HepG2 (cell line): Measurements from ENCODE around the gene ZNF213. TPM values are rescaled to one million over a fixed set of nuclear protein-coding genes. Genes with fewer than 3 reads are reported as not detected.
A peak's percentile ranks its signal among the peaks of the same experiment; 100 is the strongest.

Source experiments
- BRD4 ChIP-seq: sonication (generic); formaldehyde crosslinking; IDR thresholded peaks from 2 replicates; pipeline ENCODE4 v1.4.0; 2020; ENCODE audit warnings: missing genetic modification reagents
- DPF2 ChIP-seq: sonication (generic); formaldehyde crosslinking; IDR thresholded peaks from 2 replicates; pipeline ENCODE4 v1.4.0; 2020; ENCODE audit warnings: mild to moderate bottlenecking, low read depth, missing genetic modification reagents, borderline replicate concordance
- GABPA ChIP-seq, 2 experiments: IDR thresholded peaks; 2 replicates each; pipeline ENCODE4 v1.6.1; 2011 to 2016; ENCODE audit warnings: low read depth in 2 of 2, low read length in 1 of 2, missing biosample characterization in 1 of 2, missing genetic modification characterization in 1 of 2
- IRF2 ChIP-seq: IDR thresholded peaks from 2 replicates; pipeline ENCODE4 v1.6.1; 2018; ENCODE audit warnings: missing genetic modification reagents, missing compliant biosample characterization
- MEIS2 ChIP-seq: sonication (generic); formaldehyde crosslinking; IDR thresholded peaks from 2 replicates; pipeline ENCODE4 v1.9.0; 2021; ENCODE audit warnings: mild to moderate bottlenecking, missing genetic modification reagents
- NCOR1 ChIP-seq: fragments of 200-600 bp; sonication (generic); IDR thresholded peaks from 2 replicates; pipeline ENCODE4 v1.7.0; 2017; ENCODE audit warnings: antibody characterized with exemption, low read length, borderline replicate concordance
- POLR2A ChIP-seq, 2 experiments: IDR thresholded peaks; 2 replicates each; pipeline ENCODE4 v1.6.1; 2011; ENCODE audit warnings: low read depth in 2 of 2, low read length in 2 of 2, mild to moderate bottlenecking in 1 of 2, moderate library complexity in 1 of 2; ENCODE audit not compliant: insufficient read depth in 1 of 2
- RBFOX2 ChIP-seq: fragments of 200-400 bp; formaldehyde crosslinking; IDR thresholded peaks from 2 replicates; pipeline ENCODE4 v1.6.1; 2017; ENCODE audit warnings: low read depth, mild to moderate bottlenecking, low read length
- SMARCE1 ChIP-seq: fragments of 450-650 bp; IDR thresholded peaks from 2 replicates; pipeline ENCODE4 v1.6.1; 2017; ENCODE audit warnings: borderline replicate concordance
- YEATS2 ChIP-seq: sonication (generic); formaldehyde crosslinking; IDR thresholded peaks from 2 replicates; pipeline ENCODE4 v1.4.0; 2020; ENCODE audit warnings: missing genetic modification reagents, borderline replicate concordance
- ZBTB2 ChIP-seq: sonication (generic); formaldehyde crosslinking; IDR thresholded peaks from 2 replicates; pipeline ENCODE4 v1.8.0; 2022; ENCODE audit warnings: low read depth, missing genetic modification reagents
- ZC3H13 ChIP-seq: sonication (generic); formaldehyde crosslinking; IDR thresholded peaks from 2 replicates; pipeline ENCODE4 v1.8.1; 2023; ENCODE audit warnings: mild to moderate bottlenecking, missing genetic modification reagents, moderate library complexity
- ZNF33A ChIP-seq: sonication (generic); formaldehyde crosslinking; IDR thresholded peaks from 2 replicates; pipeline ENCODE4 v1.5.1; 2020; ENCODE audit warnings: missing genetic modification reagents, mild to moderate bottlenecking, moderate library complexity, borderline replicate concordance
- polyA plus RNA-seq, 8 experiments: library from polyadenylated mRNA; depleted of rRNA in 3 of 8; stranded (reverse) in 7 of 8; unstranded in 1 of 8; fragments of >200 nt; fragmentation: Illumina TruSeq in 4 of 8; extraction: Trizol in 4 of 8; gene quantifications; 2 replicates each; pipeline versions ENCODE4 v1.2.1 to v1.2.3, GENCODE V29; 2011 to 2016; ENCODE audit warnings: low read depth in 4 of 8, missing spikeins in 1 of 8, mixed read lengths in 1 of 8; ENCODE audit not compliant: insufficient read depth in 1 of 8
- total RNA-seq, 5 experiments: library from RNA; depleted of rRNA; stranded (reverse); fragments of >200 nt; fragmentation: Illumina TruSeq; extraction: Trizol; gene quantifications; 2 replicates each; pipeline ENCODE4 v1.2.3, GENCODE V29; 2016; ENCODE audit warnings: low read depth in 1 of 5
- TF ChIP-seq, protein P1 (sequence below): sonication (generic); formaldehyde crosslinking; IDR thresholded peaks from 2 replicates; pipeline ENCODE4 v1.4.0; 2020; ENCODE audit warnings: missing genetic modification reagents, mild to moderate bottlenecking, borderline replicate concordance
- TF ChIP-seq, protein P2 (sequence below): sonication (generic); formaldehyde crosslinking; IDR thresholded peaks from 2 replicates; pipeline ENCODE4 v1.5.0; 2020; ENCODE audit warnings: mild to moderate bottlenecking, missing genetic modification reagents, borderline replicate concordance

Gene ZNF213
- total and polyA plus RNA-seq, 2 of the 13 experiments (the other 11 are each of a cell fraction or from before 2014, with no cell fraction given): 0.59 to 0.97 TPM

GRCh38 chr16:3112058-3112880 is 22.6 kb upstream of the ZNF213 start, which contains the start of gene ZNF205 (continued):
- TF ChIP-seq, protein P1, sequence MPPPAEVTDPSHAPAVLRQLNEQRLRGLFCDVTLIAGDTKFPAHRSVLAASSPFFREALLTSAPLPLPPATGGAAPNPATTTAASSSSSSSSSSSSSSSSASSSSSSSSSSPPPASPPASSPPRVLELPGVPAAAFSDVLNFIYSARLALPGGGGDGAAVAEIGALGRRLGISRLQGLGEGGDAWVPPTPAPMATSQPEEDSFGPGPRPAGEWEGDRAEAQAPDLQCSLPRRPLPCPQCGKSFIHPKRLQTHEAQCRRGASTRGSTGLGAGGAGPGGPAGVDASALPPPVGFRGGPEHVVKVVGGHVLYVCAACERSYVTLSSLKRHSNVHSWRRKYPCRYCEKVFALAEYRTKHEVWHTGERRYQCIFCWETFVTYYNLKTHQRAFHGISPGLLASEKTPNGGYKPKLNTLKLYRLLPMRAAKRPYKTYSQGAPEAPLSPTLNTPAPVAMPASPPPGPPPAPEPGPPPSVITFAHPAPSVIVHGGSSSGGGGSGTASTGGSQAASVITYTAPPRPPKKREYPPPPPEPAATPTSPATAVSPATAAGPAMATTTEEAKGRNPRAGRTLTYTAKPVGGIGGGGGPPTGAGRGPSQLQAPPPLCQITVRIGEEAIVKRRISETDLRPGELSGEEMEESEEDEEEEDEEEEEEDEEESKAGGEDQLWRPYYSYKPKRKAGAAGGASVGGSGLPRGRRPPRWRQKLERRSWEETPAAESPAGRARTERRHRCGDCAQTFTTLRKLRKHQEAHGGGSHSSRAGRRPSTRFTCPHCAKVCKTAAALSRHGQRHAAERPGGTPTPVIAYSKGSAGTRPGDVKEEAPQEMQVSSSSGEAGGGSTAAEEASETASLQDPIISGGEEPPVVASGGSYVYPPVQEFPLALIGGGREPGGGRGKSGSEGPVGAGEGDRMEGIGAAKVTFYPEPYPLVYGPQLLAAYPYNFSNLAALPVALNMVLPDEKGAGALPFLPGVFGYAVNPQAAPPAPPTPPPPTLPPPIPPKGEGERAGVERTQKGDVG (CRISPR knock-in tag): no peak
- TF ChIP-seq GABPA (IDR thresholded peaks at IDR 0.05; ENCODE audit: low read depth, low read length) (peak; percentile 98), GABPA (CRISPR knock-in tag; IDR thresholded peaks at IDR 0.05; ENCODE audit: low read depth) (peak; percentile 100), NCOR1 (no peak; the same call in 1 of the 2 replicates), DPF2 (CRISPR knock-in tag) (no peak), RBFOX2 (peak; percentile 55), IRF2 (peak; percentile 94), MEIS2 (CRISPR knock-in tag) (0 out of 2 replicates have a peak, but pooled peaks have one; percentile 32), ZBTB2 (no peak; the same call in 1 of the 2 replicates), SMARCE1 (no peak), ZC3H13 (peak; percentile 83; the same call in 1 of the 2 replicates), ZNF33A (CRISPR knock-in tag) (no peak), BRD4 (CRISPR knock-in tag) (peak; percentile 69; the same call in 1 of the 2 replicates), POLR2A (IDR thresholded peaks at IDR 0.05; ENCODE audit: insufficient read depth in 1 of 2, low read depth in 2 of 2, low read length in 2 of 2) (peak; percentile 46 to 58; a peak in 3 of 4 replicates), YEATS2 (CRISPR knock-in tag) (peak; percentile 95)
- TF ChIP-seq, protein P2, sequence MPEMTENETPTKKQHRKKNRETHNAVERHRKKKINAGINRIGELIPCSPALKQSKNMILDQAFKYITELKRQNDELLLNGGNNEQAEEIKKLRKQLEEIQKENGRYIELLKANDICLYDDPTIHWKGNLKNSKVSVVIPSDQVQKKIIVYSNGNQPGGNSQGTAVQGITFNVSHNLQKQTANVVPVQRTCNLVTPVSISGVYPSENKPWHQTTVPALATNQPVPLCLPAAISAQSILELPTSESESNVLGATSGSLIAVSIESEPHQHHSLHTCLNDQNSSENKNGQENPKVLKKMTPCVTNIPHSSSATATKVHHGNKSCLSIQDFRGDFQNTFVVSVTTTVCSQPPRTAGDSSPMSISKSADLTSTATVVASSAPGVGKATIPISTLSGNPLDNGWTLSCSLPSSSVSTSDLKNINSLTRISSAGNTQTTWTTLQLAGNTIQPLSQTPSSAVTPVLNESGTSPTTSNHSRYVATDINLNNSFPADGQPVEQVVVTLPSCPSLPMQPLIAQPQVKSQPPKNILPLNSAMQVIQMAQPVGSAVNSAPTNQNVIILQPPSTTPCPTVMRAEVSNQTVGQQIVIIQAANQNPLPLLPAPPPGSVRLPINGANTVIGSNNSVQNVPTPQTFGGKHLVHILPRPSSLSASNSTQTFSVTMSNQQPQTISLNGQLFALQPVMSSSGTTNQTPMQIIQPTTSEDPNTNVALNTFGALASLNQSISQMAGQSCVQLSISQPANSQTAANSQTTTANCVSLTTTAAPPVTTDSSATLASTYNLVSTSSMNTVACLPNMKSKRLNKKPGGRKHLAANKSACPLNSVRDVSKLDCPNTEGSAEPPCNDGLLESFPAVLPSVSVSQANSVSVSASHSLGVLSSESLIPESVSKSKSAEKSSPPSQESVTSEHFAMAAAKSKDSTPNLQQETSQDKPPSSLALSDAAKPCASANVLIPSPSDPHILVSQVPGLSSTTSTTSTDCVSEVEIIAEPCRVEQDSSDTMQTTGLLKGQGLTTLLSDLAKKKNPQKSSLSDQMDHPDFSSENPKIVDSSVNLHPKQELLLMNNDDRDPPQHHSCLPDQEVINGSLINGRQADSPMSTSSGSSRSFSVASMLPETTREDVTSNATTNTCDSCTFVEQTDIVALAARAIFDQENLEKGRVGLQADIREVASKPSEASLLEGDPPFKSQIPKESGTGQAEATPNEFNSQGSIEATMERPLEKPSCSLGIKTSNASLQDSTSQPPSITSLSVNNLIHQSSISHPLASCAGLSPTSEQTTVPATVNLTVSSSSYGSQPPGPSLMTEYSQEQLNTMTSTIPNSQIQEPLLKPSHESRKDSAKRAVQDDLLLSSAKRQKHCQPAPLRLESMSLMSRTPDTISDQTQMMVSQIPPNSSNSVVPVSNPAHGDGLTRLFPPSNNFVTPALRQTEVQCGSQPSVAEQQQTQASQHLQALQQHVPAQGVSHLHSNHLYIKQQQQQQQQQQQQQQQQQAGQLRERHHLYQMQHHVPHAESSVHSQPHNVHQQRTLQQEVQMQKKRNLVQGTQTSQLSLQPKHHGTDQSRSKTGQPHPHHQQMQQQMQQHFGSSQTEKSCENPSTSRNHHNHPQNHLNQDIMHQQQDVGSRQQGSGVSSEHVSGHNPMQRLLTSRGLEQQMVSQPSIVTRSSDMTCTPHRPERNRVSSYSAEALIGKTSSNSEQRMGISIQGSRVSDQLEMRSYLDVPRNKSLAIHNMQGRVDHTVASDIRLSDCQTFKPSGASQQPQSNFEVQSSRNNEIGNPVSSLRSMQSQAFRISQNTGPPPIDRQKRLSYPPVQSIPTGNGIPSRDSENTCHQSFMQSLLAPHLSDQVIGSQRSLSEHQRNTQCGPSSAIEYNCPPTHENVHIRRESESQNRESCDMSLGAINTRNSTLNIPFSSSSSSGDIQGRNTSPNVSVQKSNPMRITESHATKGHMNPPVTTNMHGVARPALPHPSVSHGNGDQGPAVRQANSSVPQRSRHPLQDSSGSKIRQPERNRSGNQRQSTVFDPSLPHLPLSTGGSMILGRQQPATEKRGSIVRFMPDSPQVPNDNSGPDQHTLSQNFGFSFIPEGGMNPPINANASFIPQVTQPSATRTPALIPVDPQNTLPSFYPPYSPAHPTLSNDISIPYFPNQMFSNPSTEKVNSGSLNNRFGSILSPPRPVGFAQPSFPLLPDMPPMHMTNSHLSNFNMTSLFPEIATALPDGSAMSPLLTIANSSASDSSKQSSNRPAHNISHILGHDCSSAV (CRISPR knock-in tag): no peak
